HepG2 (cell line): ENCODE results near the gene ST6GALNAC3. TPM values are rescaled to one million over a fixed set of nuclear protein-coding genes. Genes with fewer than 3 reads are reported as not detected.

Source experiments
- ATAC-seq: fragments of 200-7000 bp; cut with Tn5 transposase; 3 replicates; pipeline ENCODE4 v1.9.1; 2020; ENCODE audit warnings: mild to moderate bottlenecking, moderate library complexity
- BruUV-seq: library from RNA; stranded (reverse); fragments of 400-500 nt; replicated peaks from 2 replicates; lab custom pipeline; 2021; lab: Mats Ljungman, UMichigan
- CTCF ChIA-PET: fragments of 300-600 bp; formaldehyde crosslinking; extraction: SDS; loops from one replicate; lab custom pipeline; 2021; ENCODE audit warnings: low total read pairs, inconsistent platforms, low intra/inter-chr PET ratio; lab: Yijun Ruan, JAX
- POLR2A ChIA-PET: fragments of 350-600 bp; sonication (Branson Sonifier 250); formaldehyde crosslinking; loops from one replicate; lab custom pipeline; 2020; ENCODE audit warnings: antibody characterized with exemption, inconsistent platforms; lab: Yijun Ruan, JAX
- DNase-seq: peaks from one replicate; pipeline ENCODE4 v3.0.0-alpha.2; 2015; ENCODE audit warnings: low spot score
- FAIRE-seq: peaks from 3 replicates; lab custom pipeline; 2011; peaks lifted over from hg19 to GRCh38; lab: Jason Lieb, UNC
- H2AFZ ChIP-seq: one replicate; pipeline ENCODE4 v1.6.1; 2011; ENCODE audit warnings: low read length, inconsistent platforms
- H3K27ac ChIP-seq: fragments of 300-600 bp; 3 replicates; pipeline ENCODE4 v1.8.0; 2011; ENCODE audit warnings: mixed run types, mild to moderate bottlenecking, mixed read lengths, low read length, inconsistent platforms; ENCODE audit not compliant: insufficient read depth; ENCODE audit errors: extremely low read length
- H3K27me3 ChIP-seq, 2 experiments: fragments of 200-600 bp in 1 of 2; 2 replicates in 1 of 2; 3 replicates in 1 of 2; pipeline versions ENCODE4 v1.6.0 to v1.8.0; 2011; ENCODE audit warnings: low read length in 2 of 2, mild to moderate bottlenecking in 2 of 2, moderate library complexity in 2 of 2, inconsistent platforms in 1 of 2; ENCODE audit not compliant: insufficient read depth in 2 of 2, control insufficient read depth in 1 of 2
- H3K36me3 ChIP-seq, 2 experiments: fragments of 200-600 bp in 1 of 2; replicated peaks in 1 of 2; 2 replicates in 1 of 2; 3 replicates in 1 of 2; pipeline versions ENCODE4 v1.5.1 to v1.8.0; 2011; ENCODE audit warnings: low read length in 2 of 2, inconsistent platforms in 1 of 2; ENCODE audit not compliant: insufficient read depth in 2 of 2, control insufficient read depth in 1 of 2
- H3K4me1 ChIP-seq: 2 replicates; pipeline ENCODE4 v1.5.1; 2012; ENCODE audit warnings: low read length, inconsistent platforms; ENCODE audit not compliant: insufficient read depth
- H3K4me2 ChIP-seq: 2 replicates; pipeline ENCODE4 v1.6.0; 2011; ENCODE audit warnings: low read depth, low read length, inconsistent platforms
- H3K4me3 ChIP-seq, 3 experiments: fragments of 200-600 bp in 1 of 3; sonication (generic), shearing (Covaris generic) in 1 of 3; replicated peaks in 1 of 3; 2 replicates each; pipeline ENCODE4 v1.5.1; 2011 to 2016; ENCODE audit warnings: low read length in 3 of 3, inconsistent platforms in 2 of 3, low read depth in 2 of 3, mild to moderate bottlenecking in 2 of 3, control low read depth in 1 of 3, mixed read lengths in 1 of 3; ENCODE audit not compliant: insufficient read depth in 1 of 3
- H3K79me2 ChIP-seq: one replicate; pipeline ENCODE4 v1.6.1; 2011; ENCODE audit warnings: low read length, inconsistent platforms; ENCODE audit not compliant: insufficient read depth
- H3K9ac ChIP-seq: 2 replicates; pipeline ENCODE4 v1.6.0; 2011; ENCODE audit warnings: mild to moderate bottlenecking, low read depth, low read length, inconsistent platforms; ENCODE audit not compliant: insufficient read depth
- H3K9me3 ChIP-seq: 2 replicates; pipeline ENCODE4 v1.5.1; 2012; ENCODE audit warnings: mild to moderate bottlenecking, low read length
- H4K20me1 ChIP-seq: 2 replicates; pipeline ENCODE4 v1.6.0; 2011; ENCODE audit warnings: inconsistent platforms, mild to moderate bottlenecking, low read length, moderate library complexity; ENCODE audit not compliant: insufficient read depth
- AKAP8 ChIP-seq: sonication (generic); formaldehyde crosslinking; IDR thresholded peaks from 2 replicates; pipeline ENCODE4 v1.5.1; 2020; ENCODE audit warnings: mild to moderate bottlenecking, missing genetic modification reagents
- ARNT2 ChIP-seq: sonication (generic); formaldehyde crosslinking; IDR thresholded peaks from 2 replicates; pipeline ENCODE4 v1.8.0; 2022; ENCODE audit warnings: mild to moderate bottlenecking, low read depth, missing genetic modification reagents, moderate library complexity
- KIAA2018 ChIP-seq: sonication (generic); formaldehyde crosslinking; IDR thresholded peaks from 2 replicates; pipeline ENCODE4 v1.5.0; 2020; ENCODE audit warnings: mild to moderate bottlenecking, missing genetic modification reagents, borderline replicate concordance
- NFKB2 ChIP-seq: sonication (generic); formaldehyde crosslinking; IDR thresholded peaks from 2 replicates; pipeline ENCODE4 v1.4.0; 2020; ENCODE audit warnings: missing genetic modification reagents, borderline replicate concordance
- NFKBIZ ChIP-seq: IDR thresholded peaks from 2 replicates; pipeline ENCODE4 v1.6.1; 2018; ENCODE audit warnings: missing genetic modification reagents, missing compliant biosample characterization
- PPARG ChIP-seq: conservative IDR thresholded peaks from 2 replicates; pipeline ENCODE4 v1.6.1; 2016; ENCODE audit warnings: missing biosample characterization, missing genetic modification reagents
- REXO4 ChIP-seq: sonication (generic); formaldehyde crosslinking; IDR thresholded peaks from 2 replicates; pipeline ENCODE4 v1.8.0; 2022; ENCODE audit warnings: missing genetic modification reagents, mild to moderate bottlenecking, borderline replicate concordance
- RFXANK ChIP-seq: IDR thresholded peaks from 2 replicates; pipeline ENCODE4 v1.6.1; 2016
- SSRP1 ChIP-seq: IDR thresholded peaks from 2 replicates; pipeline ENCODE4 v1.6.1; 2016; ENCODE audit warnings: control low read depth
- TEAD2 ChIP-seq: sonication (generic); formaldehyde crosslinking; IDR thresholded peaks from 2 replicates; pipeline ENCODE4 v1.9.0; 2021; ENCODE audit warnings: missing genetic modification reagents
- TMF1 ChIP-seq: sonication (generic); formaldehyde crosslinking; IDR thresholded peaks from 2 replicates; pipeline ENCODE4 v1.8.1; 2022; ENCODE audit warnings: low read depth, missing genetic modification reagents
- ZBTB34 ChIP-seq: sonication (generic); formaldehyde crosslinking; IDR thresholded peaks from 2 replicates; pipeline ENCODE4 v1.8.0; 2022; ENCODE audit warnings: mild to moderate bottlenecking, missing genetic modification reagents
- ZNF274 ChIP-seq: sonication (generic); formaldehyde crosslinking; IDR thresholded peaks from 2 replicates; pipeline ENCODE4 v1.5.1; 2020; ENCODE audit warnings: mild to moderate bottlenecking, missing genetic modification reagents
- ZNF441 ChIP-seq: sonication (generic); formaldehyde crosslinking; IDR thresholded peaks from 2 replicates; pipeline ENCODE4 v1.7.0; 2021; ENCODE audit warnings: missing genetic modification reagents, borderline replicate concordance
- ZNF589 ChIP-seq: sonication (generic); formaldehyde crosslinking; conservative IDR thresholded peaks from 2 replicates; pipeline ENCODE4 v1.8.0; 2022; ENCODE audit warnings: mild to moderate bottlenecking, moderate library complexity, missing genetic modification reagents
- ZNF605 ChIP-seq: sonication (generic); formaldehyde crosslinking; IDR thresholded peaks from 2 replicates; pipeline ENCODE4 v1.8.0; 2022; ENCODE audit warnings: mild to moderate bottlenecking, missing genetic modification reagents
- ZNF792 ChIP-seq: IDR thresholded peaks from 2 replicates; pipeline ENCODE4 v1.6.1; 2016
- WGBS: methylation state at CpG from one replicate; pipeline ENCODE4 v1.1.6; 2017; ENCODE audit warnings: low lambda C conversion rate; 5-methylcytosine and 5-hydroxymethylcytosine counted together
- in situ Hi-C: cut with HindIII; loops from 2 replicates; pipeline ENCODE4 v1.10.0; 2017; ENCODE audit warnings: low pct_unique_long_range_greater_than_20kb; ENCODE audit not compliant: extremely low pct_ligation_motif_present
- intact Hi-C: fragments of 100-400 bp; cut with micrococcal nuclease; formaldehyde crosslinking; loops from one replicate; pipeline ENCODE4 v1.10.0; 2022; ENCODE audit not compliant: unreplicated experiment
- polyA plus RNA-seq, 8 experiments: library from polyadenylated mRNA; depleted of rRNA in 3 of 8; stranded (reverse) in 7 of 8; unstranded in 1 of 8; fragments of >200 nt; fragmentation: Illumina TruSeq in 4 of 8; extraction: Trizol in 4 of 8; gene quantifications; 2 replicates each; pipeline versions ENCODE4 v1.2.1 to v1.2.3, GENCODE V29; 2011 to 2016; ENCODE audit warnings: low read depth in 4 of 8, missing spikeins in 1 of 8, mixed read lengths in 1 of 8; ENCODE audit not compliant: insufficient read depth in 1 of 8
- total RNA-seq, 5 experiments: library from RNA; depleted of rRNA; stranded (reverse); fragments of >200 nt; fragmentation: Illumina TruSeq; extraction: Trizol; gene quantifications; 2 replicates each; pipeline ENCODE4 v1.2.3, GENCODE V29; 2016; ENCODE audit warnings: low read depth in 1 of 5

ST6GALNAC3 gene
- total and polyA plus RNA-seq, 2 of the 13 experiments (the other 11 are each of a cell fraction or from before 2014, with no cell fraction given) = not detected

- intact Hi-C loops = no loop called here
- FAIRE-seq = no peak
- no peak for TF ChIP-seq KIAA2018 (CRISPR knock-in tag)
- no peak for TF ChIP-seq REXO4 (CRISPR knock-in tag)
- no peak for TF ChIP-seq ZNF274
- TF ChIP-seq PPARG = no peak
- no peak for TF ChIP-seq ZNF589 (CRISPR knock-in tag)
- no peak for TF ChIP-seq ARNT2 (CRISPR knock-in tag)
- TF ChIP-seq RFXANK (CRISPR knock-in tag) = no peak
- no peak for TF ChIP-seq SSRP1
- no peak for TF ChIP-seq TEAD2 (CRISPR knock-in tag)
- no peak for TF ChIP-seq NFKB2 (CRISPR knock-in tag)
- TF ChIP-seq ZBTB34 (CRISPR knock-in tag) = no peak
- no peak for TF ChIP-seq ZNF441
- no peak for TF ChIP-seq TMF1
- no peak for TF ChIP-seq ZNF605
- TF ChIP-seq AKAP8 = no peak
- no peak for TF ChIP-seq ZNF792 (CRISPR knock-in tag)
- TF ChIP-seq NFKBIZ (CRISPR knock-in tag) = no peak
Measured at GRCh38 chr1:76622774-76623528, 548.4 kb downstream of the ST6GALNAC3 start.

More at GRCh38 chr1:76622774-76623528, 548.4 kb downstream of the ST6GALNAC3 start:
- no peaks in the 10 kb centered on the region for H3K4me1 ChIP-seq
- POLR2A ChIA-PET = no interaction called here
- BruUV-seq = no TSS peak
- no peaks in the 10 kb centered on the region for H3K36me3 ChIP-seq
- no peak overlapping the region for H2AFZ ChIP-seq
- H3K4me2 ChIP-seq = no peak overlapping the region
- CTCF ChIA-PET = no interaction called here
- no peak overlapping the region for H3K4me3 ChIP-seq
- no peaks in the 10 kb centered on the region for H3K27me3 ChIP-seq
- no peak overlapping the region for H3K9ac ChIP-seq
- in situ Hi-C loops = no loop called here
- 7% methylated on average over 7 of the region's 7 CpGs for WGBS
- no peak overlapping the region for H3K27ac ChIP-seq
- DNase-seq (no peak), ATAC-seq (no peak)
- no peaks in the 10 kb centered on the region for H3K79me2 ChIP-seq
- peaks cover 65% of the 10 kb centered on the region for H3K9me3 ChIP-seq
- no peaks in the 10 kb centered on the region for H4K20me1 ChIP-seq
